ENCODE results near the gene TP73.

DNA sequence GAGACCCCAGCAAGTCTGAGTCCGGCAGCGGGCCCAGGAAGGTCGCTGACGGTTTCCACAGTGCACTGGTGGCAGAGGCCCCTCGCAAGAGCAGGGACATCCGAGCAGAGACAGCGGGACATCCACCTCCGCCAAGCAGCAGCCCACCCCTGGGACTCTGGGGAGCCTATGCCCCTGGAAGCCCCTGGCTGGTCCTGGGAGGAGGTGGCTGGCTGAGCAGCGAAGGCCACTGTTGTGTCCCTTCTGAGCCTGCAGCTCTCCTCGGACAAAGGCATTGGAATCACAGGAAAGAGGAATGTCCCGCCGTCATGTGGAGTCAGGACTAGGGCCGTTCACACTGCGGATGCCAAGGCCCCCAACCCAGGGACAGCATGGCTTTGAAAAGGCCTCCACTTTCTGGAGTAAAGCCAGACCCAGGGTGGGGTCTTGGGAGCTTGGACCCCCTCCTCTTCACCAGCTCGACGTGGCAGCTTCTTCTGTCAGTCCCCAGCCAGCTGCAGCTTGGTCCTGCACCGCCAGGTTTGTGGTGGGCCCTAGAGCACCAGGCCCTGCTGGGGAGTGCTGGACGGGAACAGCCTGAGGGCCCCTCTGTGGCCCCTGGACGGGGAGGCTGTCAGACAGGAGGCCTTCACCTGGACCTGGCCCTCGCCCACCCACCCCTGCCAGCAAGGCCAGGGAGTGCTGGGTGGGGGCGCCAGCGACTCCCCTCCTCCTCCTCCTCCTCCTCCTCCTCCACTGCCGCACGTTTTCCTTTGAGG is 42.4 kb upstream of the TP73 start:
- TF ChIP-seq, protein P1, sequence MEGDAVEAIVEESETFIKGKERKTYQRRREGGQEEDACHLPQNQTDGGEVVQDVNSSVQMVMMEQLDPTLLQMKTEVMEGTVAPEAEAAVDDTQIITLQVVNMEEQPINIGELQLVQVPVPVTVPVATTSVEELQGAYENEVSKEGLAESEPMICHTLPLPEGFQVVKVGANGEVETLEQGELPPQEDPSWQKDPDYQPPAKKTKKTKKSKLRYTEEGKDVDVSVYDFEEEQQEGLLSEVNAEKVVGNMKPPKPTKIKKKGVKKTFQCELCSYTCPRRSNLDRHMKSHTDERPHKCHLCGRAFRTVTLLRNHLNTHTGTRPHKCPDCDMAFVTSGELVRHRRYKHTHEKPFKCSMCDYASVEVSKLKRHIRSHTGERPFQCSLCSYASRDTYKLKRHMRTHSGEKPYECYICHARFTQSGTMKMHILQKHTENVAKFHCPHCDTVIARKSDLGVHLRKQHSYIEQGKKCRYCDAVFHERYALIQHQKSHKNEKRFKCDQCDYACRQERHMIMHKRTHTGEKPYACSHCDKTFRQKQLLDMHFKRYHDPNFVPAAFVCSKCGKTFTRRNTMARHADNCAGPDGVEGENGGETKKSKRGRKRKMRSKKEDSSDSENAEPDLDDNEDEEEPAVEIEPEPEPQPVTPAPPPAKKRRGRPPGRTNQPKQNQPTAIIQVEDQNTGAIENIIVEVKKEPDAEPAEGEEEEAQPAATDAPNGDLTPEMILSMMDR (IDR thresholded peaks at IDR 0.05; ENCODE audit: poor library complexity, severe bottlenecking): no peak
- TF ChIP-seq TAF1 (IDR thresholded peaks at IDR 0.05; ENCODE audit: low read depth): no peak
- no peak for TF ChIP-seq POLR2AphosphoS5 (IDR thresholded peaks at IDR 0.05)
- no peak for TF ChIP-seq EZH2 (IDR thresholded peaks at IDR 0.05; ENCODE audit: borderline replicate concordance, insufficient read depth, low read length, poor library complexity, severe bottlenecking)
- TF ChIP-seq EP300 (conservative IDR thresholded peaks at IDR 0.05; ENCODE audit: poor library complexity, severe bottlenecking): no peak
- TF ChIP-seq RAD21 (conservative IDR thresholded peaks at IDR 0.05): no peak

Measured in neural cell (in vitro differentiated cells).